NCI-H510A treated with DMSO at 0.1 percent for 48 hours (cell line): ENCODE results near the gene LIPT1.
"Not testable (repeated sequence)": the region's sequence is repeated elsewhere in the genome, so short reads cannot be mapped to it uniquely, and the experiment has no call there.

ENCODE experiments used
- DNase-seq: peaks from one replicate; lab custom pipeline; 2025; lab: John Stamatoyannopoulos, UW

LIPT1 gene

DNA sequence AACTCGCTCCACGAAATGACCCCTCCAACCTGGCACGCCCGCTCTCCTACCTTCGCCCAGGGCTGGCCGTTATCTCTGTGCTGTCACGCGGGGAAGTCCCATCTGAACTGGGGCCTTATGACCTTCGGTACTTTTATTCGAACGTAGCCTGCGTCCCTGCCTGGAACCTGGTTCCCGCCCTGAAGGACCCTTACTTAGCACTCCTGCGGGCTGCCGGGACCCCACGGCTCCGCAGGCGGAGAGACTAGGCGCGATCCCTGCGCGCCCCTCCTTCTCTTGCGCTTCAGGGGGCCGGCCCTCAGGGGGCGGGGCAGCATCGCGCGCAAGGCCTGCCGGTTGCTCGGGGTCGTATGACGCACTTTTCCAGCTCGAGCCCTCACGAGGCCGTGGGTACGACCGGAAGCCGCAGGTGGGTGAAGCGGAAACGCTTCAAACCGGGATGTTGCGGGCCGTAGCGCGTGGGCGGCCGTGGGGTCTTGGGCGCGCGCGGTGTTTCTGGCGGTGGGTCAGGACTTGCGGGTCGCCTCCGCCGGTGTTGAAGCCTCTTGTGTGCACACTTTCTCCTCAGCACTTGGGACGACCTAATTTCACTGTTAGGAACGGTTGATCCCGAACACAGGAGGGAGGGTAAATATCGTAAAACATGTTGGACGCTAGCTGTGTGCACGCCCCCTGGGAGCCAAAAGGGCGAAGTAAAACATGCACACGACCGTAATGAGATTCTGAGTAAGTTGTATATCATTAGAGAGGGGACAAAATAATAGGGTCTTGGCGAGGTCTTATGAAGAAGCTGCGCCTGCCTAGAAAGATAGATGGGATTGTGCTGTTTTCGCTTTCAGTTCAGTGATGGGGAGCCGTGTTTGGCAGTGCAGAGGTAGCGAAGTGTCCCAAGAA, at the start of gene LIPT1, which contains the start of gene TSGA10:
TSS of gene LIPT1 (plus strand) at position 325 of the 894 bp plus-strand sequence. CDS start 6,991 bp downstream, outside the sequence.
TSS of gene TSGA10 (minus strand) at position 300 of the 894 bp plus-strand sequence. CDS start 45,503 bp downstream, outside the sequence.
- DNase-seq = peak; percentile 69

GRCh38 chr2:99106913-99107312, 47.9 kb upstream of the LIPT1 start:
- no peak for DNase-seq

DNA sequence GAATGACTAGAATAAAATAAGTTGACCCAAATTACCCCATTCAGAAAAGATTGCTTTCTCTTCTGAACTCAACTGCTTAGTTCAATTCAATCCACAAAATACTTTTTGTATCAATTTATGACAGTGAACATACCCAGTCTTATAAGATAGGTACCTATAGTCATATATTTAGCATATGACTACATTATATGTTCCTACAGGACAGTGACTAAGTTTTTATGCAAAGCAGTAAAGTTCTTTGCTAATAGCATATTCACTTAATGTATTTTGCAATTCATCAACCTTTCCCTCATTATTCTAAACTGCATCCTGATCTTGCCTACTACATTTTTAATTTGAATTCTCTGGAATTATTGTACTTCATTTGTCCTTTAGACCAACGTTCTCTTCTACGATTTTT, 43.5 kb upstream of the LIPT1 start:
- DNase-seq = no peak

DNA sequence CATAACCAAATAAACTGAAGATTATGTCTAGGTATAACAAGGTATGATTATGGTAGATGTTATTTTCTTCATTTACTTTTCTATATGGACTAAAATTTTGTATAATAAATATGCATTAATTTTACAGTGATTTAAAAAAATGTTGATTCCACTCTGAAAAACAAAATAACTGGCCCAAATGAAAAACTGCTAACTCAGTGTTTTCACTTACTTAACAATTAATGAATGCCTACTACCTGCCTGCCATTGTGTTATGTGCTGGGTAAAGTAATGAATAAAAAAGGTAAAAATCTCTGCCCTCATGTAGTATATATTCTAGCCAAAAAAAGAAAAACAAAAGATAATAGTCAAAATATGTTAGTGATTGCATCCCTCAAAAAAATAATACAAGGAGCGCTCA, 42.8 kb upstream of the LIPT1 start:
- no peak for DNase-seq

DNA sequence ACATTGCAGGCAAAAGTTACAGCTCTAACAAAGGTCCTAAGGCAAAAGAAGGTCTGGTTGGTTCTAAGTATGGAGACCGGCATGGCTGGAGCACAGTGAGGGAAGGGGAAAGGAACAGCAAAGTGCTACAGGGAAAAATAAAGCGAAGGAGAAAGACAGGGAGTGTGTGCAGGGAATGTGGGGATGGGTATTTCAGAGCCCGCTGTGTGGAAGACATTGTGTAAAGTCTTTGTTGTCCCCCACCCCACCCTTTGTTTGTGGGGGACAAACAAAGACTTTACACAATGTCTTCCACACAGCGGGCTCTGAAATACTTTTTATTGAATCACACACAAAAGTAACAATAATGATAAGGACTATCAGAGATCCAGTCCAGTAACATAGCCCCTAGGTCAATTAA, 42.1 kb upstream of the LIPT1 start:
- no peak for DNase-seq

GRCh38 chr2:99127981-99128380, 26.8 kb upstream of the LIPT1 start:
- no peak for DNase-seq

DNA sequence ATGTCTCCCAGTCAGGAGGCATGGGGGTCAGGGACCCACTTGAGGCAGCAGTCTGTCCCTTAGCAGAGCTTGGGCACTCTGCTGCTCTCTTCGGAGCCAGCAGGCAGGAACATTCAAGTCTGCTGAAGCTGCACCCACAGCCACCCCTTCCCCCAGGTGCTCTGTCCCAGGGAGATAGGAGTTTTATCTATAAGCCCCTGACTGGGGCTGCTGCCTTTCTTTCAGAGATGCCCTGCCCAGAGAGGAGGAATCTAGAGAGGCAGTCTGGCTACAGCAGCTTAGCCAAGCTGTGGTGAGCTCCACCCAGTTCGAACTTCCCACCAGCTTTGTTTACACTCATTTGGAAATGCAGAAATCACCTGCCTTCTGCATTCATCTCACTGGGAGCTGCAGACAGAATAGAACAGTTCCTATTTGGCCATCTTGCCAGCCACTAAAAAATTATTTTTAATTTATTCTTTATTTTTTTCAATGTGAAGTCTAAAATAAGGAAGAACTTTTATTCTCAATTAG, 19.7 kb upstream of the LIPT1 start:
- DNase-seq = not testable (repeated sequence)

- no peak for DNase-seq
Observed at GRCh38 chr2:99139003-99139402, 15.8 kb upstream of the LIPT1 start.

- no peak for DNase-seq
Observed at GRCh38 chr2:99140056-99140859, 14.5 kb upstream of the LIPT1 start.

GRCh38 chr2:99140860-99141109, 14.0 kb upstream of the LIPT1 start:
- no peak for DNase-seq

- peak; percentile 89 for DNase-seq
Observed at GRCh38 chr2:99141110-99142108, 13.4 kb upstream of the LIPT1 start, which contains the start of gene C2orf15. C2orf15 (plus strand) TSS chr2:99141707; CDS start chr2:99150559, 8,852 bp downstream.

GRCh38 chr2:99150706-99151105, 4.1 kb upstream of the LIPT1 start:
- no peak for DNase-seq

- no peak for DNase-seq
Observed at GRCh38 chr2:99152199-99152895, 2.4 kb upstream of the LIPT1 start.

DNA sequence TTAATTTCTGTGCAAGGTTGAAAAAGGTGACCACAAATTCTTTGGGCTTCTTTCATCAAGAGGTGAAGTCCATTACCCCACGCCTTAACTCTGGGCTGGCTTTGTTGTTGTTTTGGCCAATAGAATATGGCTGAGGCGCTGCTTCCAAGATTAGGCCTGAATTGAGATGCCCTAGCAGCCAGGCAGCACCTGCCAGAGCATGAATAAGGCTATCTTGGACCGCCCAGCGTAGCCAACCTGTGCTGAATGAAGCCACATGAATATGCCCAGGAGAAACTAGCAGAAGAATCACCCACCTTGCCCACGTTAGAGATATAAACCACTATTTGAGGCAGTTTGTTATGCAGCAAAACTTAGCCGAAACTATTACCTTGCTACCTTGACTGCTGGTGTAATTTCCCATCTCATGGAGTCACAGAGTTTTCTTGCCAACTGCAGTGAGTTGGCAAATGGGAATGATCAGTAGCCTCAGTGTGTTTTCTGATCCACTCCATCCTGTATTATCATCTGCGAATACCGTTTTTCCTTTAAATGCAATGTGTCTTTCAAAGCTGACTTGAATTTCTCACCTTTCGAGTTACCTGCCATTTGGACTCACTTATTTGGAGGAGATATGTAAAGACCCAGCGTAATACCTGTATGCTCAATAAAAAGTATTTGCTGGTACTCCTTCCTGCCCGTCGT, 704 bp upstream of the LIPT1 start:
- no peak for DNase-seq

DNA sequence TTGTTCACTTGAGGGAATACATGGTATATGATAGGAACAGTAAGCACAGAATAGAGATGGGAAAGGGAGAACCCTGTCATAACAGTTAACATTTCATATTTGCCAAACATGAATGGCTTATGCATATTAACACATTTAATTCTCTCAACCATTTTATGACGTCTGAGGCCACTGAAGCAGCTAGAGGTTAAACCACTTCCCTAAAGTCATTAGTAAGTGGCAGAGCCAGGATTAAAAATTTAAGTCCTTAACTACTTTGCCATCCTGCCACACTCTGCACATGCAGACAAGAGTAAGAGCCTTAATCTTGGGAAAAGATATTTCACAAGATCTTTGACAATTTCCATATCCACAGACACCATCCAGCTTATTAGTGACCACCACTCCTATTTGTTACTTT, 2.1 kb downstream of the LIPT1 start:
- no peak for DNase-seq

DNA sequence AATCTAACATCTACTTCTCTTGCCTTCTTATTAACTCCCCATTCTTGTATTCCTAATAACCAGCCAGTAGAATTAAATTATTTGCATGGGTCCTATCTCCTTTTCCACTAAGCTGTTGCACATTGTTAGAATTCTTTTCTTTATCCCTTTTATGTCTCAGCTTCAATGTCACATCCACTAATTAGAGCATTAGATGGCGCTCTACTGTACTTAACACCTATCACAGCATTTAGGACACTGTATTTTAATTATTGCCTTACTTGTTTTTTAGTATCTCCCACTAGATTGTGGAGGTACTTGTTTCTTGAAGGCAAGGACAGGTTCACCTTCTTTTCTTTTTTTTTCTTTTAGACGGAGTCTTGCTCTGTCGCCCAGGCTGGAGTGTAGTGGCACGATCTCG, 3.8 kb downstream of the LIPT1 start:
- no peak for DNase-seq

DNA sequence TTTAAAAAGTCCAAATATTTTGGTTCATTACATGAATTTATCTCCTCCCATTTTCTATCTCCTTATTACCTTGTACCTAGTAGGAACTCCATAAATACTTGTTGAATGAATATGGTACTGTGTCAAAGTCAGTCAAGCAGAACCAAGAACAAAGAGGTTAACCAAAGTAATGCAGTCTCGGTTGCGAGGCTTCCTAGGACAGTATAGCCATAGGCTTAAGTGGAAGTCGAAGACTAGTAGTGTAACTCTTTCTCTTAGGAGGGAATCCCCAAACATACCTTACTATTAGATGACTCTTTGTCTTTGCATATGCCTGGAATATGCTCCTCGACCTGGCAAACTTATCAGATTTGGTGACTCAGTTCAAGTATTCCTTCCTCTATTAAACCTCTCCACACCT, 4.8 kb downstream of the LIPT1 start:
- no peak for DNase-seq

- DNase-seq = no peak
Observed at GRCh38 chr2:99166218-99166617, 11.5 kb downstream of the LIPT1 start.

- no peak for DNase-seq
Observed at GRCh38 chr2:99169534-99169933, 14.8 kb downstream of the LIPT1 start.

- no peak for DNase-seq
Observed at GRCh38 chr2:99171377-99172140, 16.8 kb downstream of the LIPT1 start.
